Measurements from ENCODE around the gene GLIS1. TPM values are rescaled to one million over a fixed set of nuclear protein-coding genes. Genes with fewer than 3 reads are reported as not detected.

The GLIS1 gene
- polyA plus RNA-seq, 3 donors: not detected

GRCh38 chr1:53541263-53541625 is 197.7 kb downstream of the GLIS1 start:
- no peak overlapping the region for H2AFZ ChIP-seq (ENCODE audit: insufficient read depth, low read depth, low read length, poor library complexity, severe bottlenecking)
- H3K27me3 Mint-ChIP-seq (ENCODE audit: low read depth in 3 of 3): peaks cover 0 to 8% (median 0%) of the 10 kb centered on the region in 3 donors
- H3K4me3 Mint-ChIP-seq: no peak overlapping the region

GRCh38 chr1:53540604-53541262 is 198.2 kb downstream of the GLIS1 start:
- H3K27me3 ChIP-seq (ENCODE audit: control insufficient read depth in 2 of 2, insufficient read depth in 2 of 2, low read length in 2 of 2): no peaks in the 10 kb centered on the region
- H3K4me2 ChIP-seq (replicated peaks; ENCODE audit: extremely low read depth, low read length, poor library complexity, severe bottlenecking): no peak overlapping the region
- WGBS (ENCODE audit: insufficient coverage): 98% methylated on average over 12 of the region's 14 CpGs
- intact Hi-C loops (cut with micrococcal nuclease): no loop called here
- no peak overlapping the region for H3K27ac ChIP-seq (ENCODE audit: low read depth in 1 of 2, low read length in 2 of 2)
- no peak for TF ChIP-seq CTCF (IDR thresholded peaks at IDR 0.05)
- no peaks in the 10 kb centered on the region for H4K20me1 ChIP-seq (ENCODE audit: insufficient read depth, low read length)
- Mint-ChIP-seq H3K27me3 (ENCODE audit: low read depth in 3 of 3) (peaks cover 0 to 5% (median 0%) of the 10 kb centered on the region in 3 donors), H3K27ac (no peak overlapping the region), H3K36me3 (no peaks in the 10 kb centered on the region), H3K9me3 (no peaks in the 10 kb centered on the region), H3K4me1 (no peaks in the 10 kb centered on the region), H3K4me3 (no peak overlapping the region)
- H3K79me2 ChIP-seq (ENCODE audit: insufficient read depth, low read length): no peaks in the 10 kb centered on the region
- no peak overlapping the region for H2AFZ ChIP-seq (ENCODE audit: insufficient read depth, low read depth, low read length, poor library complexity, severe bottlenecking)
- H3K4me1 ChIP-seq (ENCODE audit: control insufficient read depth in 1 of 2, insufficient read depth in 2 of 2, low read length in 2 of 2): no peaks in the 10 kb centered on the region
- H3K4me3 ChIP-seq (replicated peaks in 1 of 3; ENCODE audit: low read depth in 2 of 3, low read length in 3 of 3): no peak overlapping the region
- no peak overlapping the region for H3K9ac ChIP-seq (ENCODE audit: insufficient read depth, low read length, poor library complexity, severe bottlenecking)
- no peaks in the 10 kb centered on the region for H3K9me3 ChIP-seq (replicated peaks in 1 of 2; ENCODE audit: control insufficient read depth in 1 of 2, insufficient read depth in 1 of 2, low read length in 2 of 2)
- H3K36me3 ChIP-seq (replicated peaks in 1 of 2; ENCODE audit: control insufficient read depth in 1 of 2, insufficient read depth in 2 of 2, low read length in 2 of 2): no peaks in the 10 kb centered on the region
- DNase-seq: no peak

More at GRCh38 chr1:53541263-53541625, 197.7 kb downstream of the GLIS1 start:
- no peaks in the 10 kb centered on the region for H3K9me3 ChIP-seq (replicated peaks in 1 of 2; ENCODE audit: control insufficient read depth in 1 of 2, insufficient read depth in 1 of 2, low read length in 2 of 2)
- no peaks in the 10 kb centered on the region for H3K36me3 ChIP-seq (replicated peaks in 1 of 2; ENCODE audit: control insufficient read depth in 1 of 2, insufficient read depth in 2 of 2, low read length in 2 of 2)
- no peaks in the 10 kb centered on the region for H4K20me1 ChIP-seq (ENCODE audit: insufficient read depth, low read length)
- H3K9me3 Mint-ChIP-seq: no peaks in the 10 kb centered on the region
- no peak for TF ChIP-seq CTCF (IDR thresholded peaks at IDR 0.05)
- H3K36me3 Mint-ChIP-seq: no peaks in the 10 kb centered on the region
- intact Hi-C loops (cut with micrococcal nuclease): no loop called here
- WGBS (ENCODE audit: insufficient coverage): no CpG with 5 or more reads among the region's 2 CpGs
- no peak overlapping the region for H3K27ac ChIP-seq (ENCODE audit: low read depth in 1 of 2, low read length in 2 of 2)
- H3K79me2 ChIP-seq (ENCODE audit: insufficient read depth, low read length): no peaks in the 10 kb centered on the region
- H3K9ac ChIP-seq (ENCODE audit: insufficient read depth, low read length, poor library complexity, severe bottlenecking): no peak overlapping the region
- H3K4me1 ChIP-seq (ENCODE audit: control insufficient read depth in 1 of 2, insufficient read depth in 2 of 2, low read length in 2 of 2): no peaks in the 10 kb centered on the region
- no peak overlapping the region for H3K4me2 ChIP-seq (replicated peaks; ENCODE audit: extremely low read depth, low read length, poor library complexity, severe bottlenecking)
- H3K27me3 ChIP-seq (ENCODE audit: control insufficient read depth in 2 of 2, insufficient read depth in 2 of 2, low read length in 2 of 2): no peaks in the 10 kb centered on the region
- H3K27ac Mint-ChIP-seq: no peak overlapping the region
- H3K4me1 Mint-ChIP-seq: no peaks in the 10 kb centered on the region
- DNase-seq: no peak
- H3K4me3 ChIP-seq (replicated peaks in 1 of 3; ENCODE audit: low read depth in 2 of 3, low read length in 3 of 3): no peak overlapping the region
